Astrocyte of the cerebellum (primary cell): ENCODE measurements around the gene ASB10.

Source experiments
- DNase-seq: peaks from one replicate; pipeline ENCODE4 v3.0.0-alpha.2; 2011; ENCODE audit warnings: low read depth
- H3K4me3 ChIP-seq: 2 replicates; pipeline ENCODE4 v1.5.1; 2011; ENCODE audit warnings: mild to moderate bottlenecking, low read depth, low read length, moderate library complexity
- in situ Hi-C: cut with HindIII; loops from 2 replicates; pipeline ENCODE4 v1.10.0; 2017; ENCODE audit warnings: low sequenced_read_pairs
- TF ChIP-seq, protein P1 (sequence below): IDR thresholded peaks from 2 replicates; pipeline ENCODE4 v1.5.1; 2012; ENCODE audit warnings: low read length, low read depth, moderate library complexity, mild to moderate bottlenecking; ENCODE audit errors: missing control alignments

The ASB10 gene

DNA sequence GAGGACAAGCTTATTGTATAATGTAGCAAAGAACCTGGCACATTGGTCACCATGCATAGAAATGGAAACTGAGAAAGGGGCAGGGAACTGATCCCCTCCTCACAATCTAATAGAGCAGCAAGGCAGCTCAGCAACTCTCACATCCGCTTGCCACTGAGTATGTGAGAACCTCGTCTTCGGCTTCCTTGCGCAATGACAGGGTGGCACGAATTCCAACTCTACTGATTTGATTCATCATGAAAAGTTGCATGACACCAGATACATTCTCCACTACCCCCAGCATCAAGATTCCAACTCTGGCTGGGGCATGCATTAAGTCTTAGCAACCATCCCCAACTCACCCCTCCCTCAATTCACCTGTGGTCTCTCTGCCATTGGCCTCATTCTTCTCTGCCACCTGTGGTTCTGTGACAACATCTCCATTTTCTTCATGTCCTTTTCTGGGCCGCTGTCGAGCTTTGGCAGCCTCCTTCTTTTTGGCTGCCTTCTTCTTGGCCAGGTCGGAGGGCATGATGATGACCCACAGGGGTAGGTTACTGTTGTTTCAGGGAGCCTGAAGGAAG lies 39.0 kb upstream of the ASB10 start:
- in situ Hi-C loops: no loop called here
- H3K4me3 ChIP-seq: peak overlapping the region; percentile 84
- TF ChIP-seq, protein P1, sequence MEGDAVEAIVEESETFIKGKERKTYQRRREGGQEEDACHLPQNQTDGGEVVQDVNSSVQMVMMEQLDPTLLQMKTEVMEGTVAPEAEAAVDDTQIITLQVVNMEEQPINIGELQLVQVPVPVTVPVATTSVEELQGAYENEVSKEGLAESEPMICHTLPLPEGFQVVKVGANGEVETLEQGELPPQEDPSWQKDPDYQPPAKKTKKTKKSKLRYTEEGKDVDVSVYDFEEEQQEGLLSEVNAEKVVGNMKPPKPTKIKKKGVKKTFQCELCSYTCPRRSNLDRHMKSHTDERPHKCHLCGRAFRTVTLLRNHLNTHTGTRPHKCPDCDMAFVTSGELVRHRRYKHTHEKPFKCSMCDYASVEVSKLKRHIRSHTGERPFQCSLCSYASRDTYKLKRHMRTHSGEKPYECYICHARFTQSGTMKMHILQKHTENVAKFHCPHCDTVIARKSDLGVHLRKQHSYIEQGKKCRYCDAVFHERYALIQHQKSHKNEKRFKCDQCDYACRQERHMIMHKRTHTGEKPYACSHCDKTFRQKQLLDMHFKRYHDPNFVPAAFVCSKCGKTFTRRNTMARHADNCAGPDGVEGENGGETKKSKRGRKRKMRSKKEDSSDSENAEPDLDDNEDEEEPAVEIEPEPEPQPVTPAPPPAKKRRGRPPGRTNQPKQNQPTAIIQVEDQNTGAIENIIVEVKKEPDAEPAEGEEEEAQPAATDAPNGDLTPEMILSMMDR: no peak
- no peak for DNase-seq

DNA sequence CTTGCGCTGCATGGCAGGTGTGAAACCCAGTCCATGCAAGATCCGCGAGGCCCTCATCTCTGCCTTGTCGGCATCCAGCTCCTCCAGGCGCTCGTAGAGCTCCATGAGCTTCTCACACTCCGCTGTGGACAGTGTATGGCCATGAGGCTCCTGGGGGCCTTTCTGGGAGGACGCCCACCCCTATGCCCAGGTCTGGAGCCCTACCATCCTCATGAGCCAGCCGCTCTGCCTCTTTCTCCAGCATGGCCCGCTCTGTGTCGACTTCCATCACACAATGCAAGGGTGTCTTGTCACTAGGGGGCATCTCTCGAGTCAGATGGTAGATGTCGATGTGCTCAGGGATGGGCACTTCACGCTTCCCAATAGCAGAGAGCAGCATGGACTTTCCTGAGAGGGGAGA lies 36.7 kb upstream of the ASB10 start:
- TF ChIP-seq, protein P1: no peak
- in situ Hi-C loops: no loop called here
- no peak overlapping the region for H3K4me3 ChIP-seq
- DNase-seq: no peak

DNA sequence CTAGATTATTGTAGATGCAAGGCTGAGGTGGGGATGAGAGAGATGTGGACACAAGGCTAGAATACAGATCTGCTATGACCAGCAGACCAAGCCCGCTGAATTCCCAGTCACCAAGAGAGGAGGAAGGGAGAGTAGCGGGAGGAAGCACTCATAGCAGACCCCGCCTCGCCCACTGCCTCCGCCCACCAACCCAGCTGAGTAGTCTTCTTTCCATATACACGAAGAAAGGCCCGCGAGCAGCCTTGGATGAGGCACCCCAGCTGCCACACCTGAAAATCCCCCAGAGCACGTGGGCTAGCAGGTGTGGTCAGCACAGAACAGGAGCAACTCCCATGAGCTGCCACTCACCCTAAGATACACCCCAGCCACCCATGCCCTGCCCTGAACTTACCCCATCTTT lies 31.1 kb upstream of the ASB10 start:
- TF ChIP-seq, protein P1: no peak
- in situ Hi-C loops: no loop called here
- DNase-seq: no peak
- H3K4me3 ChIP-seq: no peak overlapping the region

DNA sequence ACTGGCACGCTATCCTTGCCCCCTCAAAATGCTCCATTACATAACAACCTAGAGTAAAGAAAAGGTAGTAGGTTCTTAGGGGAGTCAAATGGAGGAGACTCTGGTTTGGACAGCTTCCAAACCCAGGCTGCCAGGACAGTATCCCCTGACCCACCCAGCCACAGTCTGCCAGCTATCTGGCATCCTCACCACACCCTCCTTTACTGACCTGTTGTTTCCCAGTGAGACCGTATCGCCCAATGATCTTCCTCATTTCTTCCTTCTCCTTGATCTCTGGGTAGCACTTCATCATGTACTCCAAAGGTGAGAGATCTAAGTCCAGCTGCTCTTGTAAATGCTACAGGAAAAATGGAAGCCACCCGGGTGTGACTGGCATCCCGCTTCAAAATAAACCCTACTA lies 28.3 kb upstream of the ASB10 start:
- TF ChIP-seq, protein P1: no peak
- no peak overlapping the region for H3K4me3 ChIP-seq
- DNase-seq: no peak
- in situ Hi-C loops: no loop called here

DNA sequence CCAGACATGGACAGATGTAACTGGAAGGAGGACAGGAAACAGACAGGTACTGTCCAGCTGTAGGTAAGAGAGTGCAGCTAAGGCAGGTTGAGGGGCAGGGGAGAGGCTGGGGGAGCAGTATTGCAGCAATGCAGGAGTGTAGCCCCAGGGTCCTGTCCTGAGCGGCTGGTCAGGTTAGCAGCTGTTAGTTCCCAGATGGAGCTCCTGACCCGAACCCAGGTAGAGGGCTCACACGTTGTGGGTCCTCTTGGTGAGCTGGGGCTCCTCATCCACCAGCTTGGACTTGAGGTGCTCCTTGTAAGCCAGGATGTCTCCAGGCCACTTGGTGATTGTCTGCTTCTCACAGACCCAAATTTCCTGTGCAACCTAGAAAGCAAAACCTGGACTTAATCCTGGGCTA lies 26.8 kb upstream of the ASB10 start:
- no peak overlapping the region for H3K4me3 ChIP-seq
- TF ChIP-seq, protein P1: no peak
- in situ Hi-C loops: no loop called here
- no peak for DNase-seq

DNA sequence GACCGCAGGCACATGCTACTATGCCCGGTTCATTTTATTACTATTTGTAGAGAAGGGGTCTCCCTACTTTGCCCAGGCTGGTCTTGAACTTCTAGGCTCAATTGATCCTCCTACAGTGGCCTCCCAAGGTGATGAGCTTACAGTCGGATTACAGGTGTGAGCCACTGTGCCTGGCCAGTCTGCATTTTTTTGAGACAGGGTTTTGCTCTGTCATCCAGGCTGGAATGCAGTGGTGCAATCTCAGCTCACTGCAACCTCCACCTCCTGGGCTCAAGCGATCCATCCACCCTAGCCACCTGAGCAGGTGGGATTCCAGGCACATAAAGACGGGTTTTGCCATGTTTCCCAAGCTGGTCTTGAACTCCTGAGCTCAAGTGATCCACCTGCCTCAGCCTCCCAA lies 25.6 kb upstream of the ASB10 start:
- in situ Hi-C loops: no loop called here
- no peak for DNase-seq
- H3K4me3 ChIP-seq: no peak overlapping the region
- TF ChIP-seq, protein P1: no peak
